ENCODE measurements around the gene RAB27B. TPM values are rescaled to one million over a fixed set of nuclear protein-coding genes. Genes with fewer than 3 reads are reported as not detected.
A peak's percentile ranks its signal among the peaks of the same experiment; 100 is the strongest.

RAB27B gene
- total RNA-seq = 13.4 and 15.4 TPM in 2 replicates
- long read RNA-seq, full-length matches to known transcripts = 22 of 29 reads
- long read RNA-seq, partial matches to known transcripts = 0 of 29 reads
- long read RNA-seq, other reads (novel, unspliced or antisense) = 7 of 29 reads

- H3K27ac Mint-ChIP-seq = peak within 1 kb of the TSS; percentile 87
- DNase-seq (ENCODE audit: low spot score, unreplicated experiment) = peak; percentile 44
- peak within 1 kb of the TSS; percentile 77 for H3K4me3 Mint-ChIP-seq (ENCODE audit: low read depth)
- peaks cover 14% of the 10 kb centered on the region for H3K36me3 Mint-ChIP-seq (ENCODE audit: insufficient read depth)
- H3K27me3 Mint-ChIP-seq = peaks cover 10% of the 10 kb centered on the region
- H3K9me3 Mint-ChIP-seq (ENCODE audit: low read depth) = peaks cover 17% of the 10 kb centered on the region
- peaks cover 31% of the 10 kb centered on the region for H3K4me1 Mint-ChIP-seq (ENCODE audit: low read depth)
- no peak for TF ChIP-seq CTCF (IDR thresholded peaks at IDR 0.05; ENCODE audit: unreplicated experiment)
These were observed at the start of gene RAB27B for GRCh38 chr18:54828281-54828881. Gene RAB27B (plus strand): TSS chr18:54828477. CDS start chr18:54877586, 49,109 bp downstream.

GRCh38 chr18:54780285-54780861, 47.9 kb upstream of the RAB27B start:
- Mint-ChIP-seq H3K36me3 (ENCODE audit: insufficient read depth) (no peaks in the 10 kb centered on the region), H3K4me1 (ENCODE audit: low read depth) (peaks cover 39% of the 10 kb centered on the region), H3K4me3 (ENCODE audit: low read depth) (no peak overlapping the region), H3K27me3 (no peaks in the 10 kb centered on the region), H3K9me3 (ENCODE audit: low read depth) (peaks cover 11% of the 10 kb centered on the region), H3K27ac (no peak overlapping the region)
- DNase-seq (ENCODE audit: low spot score, unreplicated experiment) = no peak
- no peak for TF ChIP-seq CTCF (IDR thresholded peaks at IDR 0.05; ENCODE audit: unreplicated experiment)

- Mint-ChIP-seq H3K4me3 (ENCODE audit: low read depth) (no peak overlapping the region), H3K27me3 (no peaks in the 10 kb centered on the region), H3K4me1 (ENCODE audit: low read depth) (peaks cover 35% of the 10 kb centered on the region), H3K27ac (no peak overlapping the region), H3K9me3 (ENCODE audit: low read depth) (peaks cover 11% of the 10 kb centered on the region), H3K36me3 (ENCODE audit: insufficient read depth) (no peaks in the 10 kb centered on the region)
- DNase-seq (ENCODE audit: low spot score, unreplicated experiment) = no peak
- TF ChIP-seq CTCF (IDR thresholded peaks at IDR 0.05; ENCODE audit: unreplicated experiment) = no peak
These were observed 47.3 kb upstream of the RAB27B start for GRCh38 chr18:54780970-54781369.

GRCh38 chr18:54783139-54783538, 45.1 kb upstream of the RAB27B start:
- H3K36me3 Mint-ChIP-seq (ENCODE audit: insufficient read depth) = no peaks in the 10 kb centered on the region
- peaks cover 11% of the 10 kb centered on the region for H3K9me3 Mint-ChIP-seq (ENCODE audit: low read depth)
- H3K4me1 Mint-ChIP-seq (ENCODE audit: low read depth) = peaks cover 22% of the 10 kb centered on the region
- no peak for DNase-seq (ENCODE audit: low spot score, unreplicated experiment)
- no peaks in the 10 kb centered on the region for H3K27me3 Mint-ChIP-seq
- no peak for TF ChIP-seq CTCF (IDR thresholded peaks at IDR 0.05; ENCODE audit: unreplicated experiment)
- H3K4me3 Mint-ChIP-seq (ENCODE audit: low read depth) = no peak overlapping the region
- H3K27ac Mint-ChIP-seq = no peak overlapping the region

- no peak overlapping the region for H3K4me3 Mint-ChIP-seq (ENCODE audit: low read depth)
- H3K9me3 Mint-ChIP-seq (ENCODE audit: low read depth) = peaks cover 4% of the 10 kb centered on the region
- TF ChIP-seq CTCF (IDR thresholded peaks at IDR 0.05; ENCODE audit: unreplicated experiment) = no peak
- no peak overlapping the region for H3K27ac Mint-ChIP-seq
- no peaks in the 10 kb centered on the region for H3K27me3 Mint-ChIP-seq
- no peaks in the 10 kb centered on the region for H3K36me3 Mint-ChIP-seq (ENCODE audit: insufficient read depth)
- no peak for DNase-seq (ENCODE audit: low spot score, unreplicated experiment)
- peaks cover 14% of the 10 kb centered on the region for H3K4me1 Mint-ChIP-seq (ENCODE audit: low read depth)
These were observed 42.1 kb upstream of the RAB27B start for GRCh38 chr18:54786206-54786605.

All from progenitor cell of endocrine pancreas (in vitro differentiated cells).